Measurements from ENCODE around the gene TSPAN9.

Gene TSPAN9

DNA sequence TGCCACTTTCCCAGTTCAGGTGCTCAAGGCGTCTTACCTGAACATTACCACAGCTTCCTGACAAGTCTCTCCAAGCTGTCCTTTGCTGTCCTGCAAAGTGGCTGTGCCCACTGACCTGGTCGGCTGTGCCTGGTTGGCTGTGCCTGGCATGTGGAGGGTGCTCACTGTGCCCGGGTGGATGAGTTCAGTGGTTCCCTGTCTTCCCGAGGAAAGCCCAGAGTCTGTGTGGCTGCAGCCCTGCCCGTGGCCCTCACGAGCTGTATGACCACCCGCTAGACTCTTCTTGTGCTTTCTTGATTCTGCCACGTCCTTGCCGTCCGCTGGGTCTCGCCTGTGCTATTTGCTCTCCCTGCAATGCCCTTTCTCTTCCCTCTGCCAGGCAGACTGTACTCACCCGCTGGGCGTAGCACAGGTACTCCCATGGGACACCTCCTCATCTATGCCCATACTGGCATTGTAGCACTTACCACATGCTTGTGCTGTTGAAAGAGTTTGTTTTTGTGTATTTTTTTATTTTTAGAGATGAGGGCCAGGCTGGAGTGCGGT, 95.9 kb downstream of the TSPAN9 start:
- no peaks in the 10 kb centered on the region for H3K9me3 ChIP-seq (ENCODE audit: control insufficient read depth in 2 of 2, low read length in 2 of 2)
- H3K36me3 ChIP-seq (ENCODE audit: control insufficient read depth in 2 of 2, insufficient read depth in 2 of 2, low read length in 2 of 2) = no peaks in the 10 kb centered on the region
- H3K9ac ChIP-seq (ENCODE audit: low read depth in 1 of 2, low read length in 2 of 2) = no peak overlapping the region
- H3K4me3 ChIP-seq (ENCODE audit: low read length in 2 of 2) = no peak overlapping the region
- H3K4me1 ChIP-seq (ENCODE audit: control insufficient read depth in 2 of 2, insufficient read depth in 2 of 2, low read length in 2 of 2) = no peaks in the 10 kb centered on the region
- no peak overlapping the region for H3K27ac ChIP-seq (ENCODE audit: low read depth in 2 of 2, low read length in 2 of 2)
- no peaks in the 10 kb centered on the region for H3K27me3 ChIP-seq (ENCODE audit: control insufficient read depth in 2 of 2, insufficient read depth in 2 of 2, low read length in 2 of 2)

DNA sequence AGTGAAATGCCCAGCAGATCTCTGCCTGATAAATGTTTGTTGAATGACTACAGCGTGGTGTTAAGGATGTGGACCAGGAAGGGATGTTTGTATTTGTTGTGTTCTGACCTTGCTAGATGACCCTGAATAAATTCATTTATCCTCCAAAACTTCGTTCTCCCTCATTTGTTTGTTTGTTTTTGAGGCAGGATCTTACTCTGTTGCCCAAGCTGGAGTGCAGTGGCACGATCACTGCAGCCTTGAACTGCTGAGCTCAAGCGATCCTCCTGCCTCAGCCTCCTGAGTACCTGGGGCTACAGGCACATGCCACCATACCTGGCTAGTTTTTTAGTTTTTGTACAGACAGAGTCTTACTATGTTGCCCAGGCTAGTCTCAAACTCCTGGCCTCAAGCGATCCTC, 96.7 kb downstream of the TSPAN9 start:
- H3K27me3 ChIP-seq (ENCODE audit: control insufficient read depth in 2 of 2, insufficient read depth in 2 of 2, low read length in 2 of 2) = no peaks in the 10 kb centered on the region

DNA sequence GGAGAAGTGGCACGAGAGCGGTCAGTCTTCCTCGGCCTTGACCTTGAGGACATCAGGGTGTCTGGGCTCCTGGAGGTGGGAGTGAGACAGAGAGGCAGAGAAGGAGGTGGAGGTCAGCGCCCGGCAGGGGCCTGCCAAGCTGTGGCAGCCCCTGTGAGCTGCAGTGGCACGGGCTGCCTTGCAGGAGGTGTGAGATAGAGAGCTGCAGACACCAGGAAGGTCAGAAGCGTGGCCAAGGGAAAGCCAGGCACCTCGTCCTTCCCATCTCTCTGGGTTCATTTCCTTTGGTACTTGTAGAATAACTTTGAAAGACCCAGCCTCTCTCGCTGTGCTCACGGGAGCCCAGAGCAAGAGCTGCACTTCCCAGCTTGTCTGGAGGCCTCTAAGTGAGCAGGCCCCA, 98.1 kb downstream of the TSPAN9 start:
- H3K4me3 ChIP-seq (ENCODE audit: low read length in 2 of 2) = no peak overlapping the region
- H3K4me1 ChIP-seq (ENCODE audit: control insufficient read depth in 2 of 2, insufficient read depth in 2 of 2, low read length in 2 of 2) = no peaks in the 10 kb centered on the region
- H3K27ac ChIP-seq (ENCODE audit: low read depth in 2 of 2, low read length in 2 of 2) = no peak overlapping the region
- H3K27me3 ChIP-seq (ENCODE audit: control insufficient read depth in 2 of 2, insufficient read depth in 2 of 2, low read length in 2 of 2) = no peaks in the 10 kb centered on the region
- no peaks in the 10 kb centered on the region for H3K9me3 ChIP-seq (ENCODE audit: control insufficient read depth in 2 of 2, low read length in 2 of 2)
- H3K36me3 ChIP-seq (ENCODE audit: control insufficient read depth in 2 of 2, insufficient read depth in 2 of 2, low read length in 2 of 2) = no peaks in the 10 kb centered on the region
- H3K9ac ChIP-seq (ENCODE audit: low read depth in 1 of 2, low read length in 2 of 2) = no peak overlapping the region

More for the DNA sequence above, 96.7 kb downstream of the TSPAN9 start:
- Histone ChIP-seq H3K27ac (ENCODE audit: low read depth in 2 of 2, low read length in 2 of 2) (no peak overlapping the region), H3K9me3 (ENCODE audit: control insufficient read depth in 2 of 2, low read length in 2 of 2) (no peaks in the 10 kb centered on the region), H3K4me1 (ENCODE audit: control insufficient read depth in 2 of 2, insufficient read depth in 2 of 2, low read length in 2 of 2) (no peaks in the 10 kb centered on the region), H3K9ac (ENCODE audit: low read depth in 1 of 2, low read length in 2 of 2) (no peak overlapping the region), H3K4me3 (ENCODE audit: low read length in 2 of 2) (no peak overlapping the region), H3K36me3 (ENCODE audit: control insufficient read depth in 2 of 2, insufficient read depth in 2 of 2, low read length in 2 of 2) (no peaks in the 10 kb centered on the region)

DNA sequence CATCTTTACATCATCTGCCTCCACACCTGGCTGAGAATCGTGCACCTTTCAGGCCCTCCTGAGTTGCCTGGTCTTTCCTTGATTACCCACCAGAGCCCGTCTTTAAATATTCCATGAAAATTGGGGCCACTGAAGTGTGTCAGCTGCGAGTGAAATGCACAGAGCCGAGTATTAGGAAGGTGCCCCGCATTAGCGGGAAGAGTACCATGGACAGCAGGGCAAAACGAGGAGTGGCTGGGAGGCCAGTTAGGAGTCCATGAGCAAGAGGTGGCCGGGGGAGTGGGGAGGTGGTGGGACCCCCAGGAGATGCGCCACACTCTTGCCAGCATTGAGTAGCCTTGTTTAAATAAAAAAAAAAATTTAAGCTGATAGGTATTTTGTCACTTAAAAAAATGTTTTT, 99.6 kb downstream of the TSPAN9 start:
- no peak overlapping the region for H3K4me3 ChIP-seq (ENCODE audit: low read length in 2 of 2)
- H3K27me3 ChIP-seq (ENCODE audit: control insufficient read depth in 2 of 2, insufficient read depth in 2 of 2, low read length in 2 of 2) = no peaks in the 10 kb centered on the region
- H3K9ac ChIP-seq (ENCODE audit: low read depth in 1 of 2, low read length in 2 of 2) = no peak overlapping the region
- no peaks in the 10 kb centered on the region for H3K4me1 ChIP-seq (ENCODE audit: control insufficient read depth in 2 of 2, insufficient read depth in 2 of 2, low read length in 2 of 2)
- no peaks in the 10 kb centered on the region for H3K9me3 ChIP-seq (ENCODE audit: control insufficient read depth in 2 of 2, low read length in 2 of 2)
- no peak overlapping the region for H3K27ac ChIP-seq (ENCODE audit: low read depth in 2 of 2, low read length in 2 of 2)
- no peaks in the 10 kb centered on the region for H3K36me3 ChIP-seq (ENCODE audit: control insufficient read depth in 2 of 2, insufficient read depth in 2 of 2, low read length in 2 of 2)

DNA sequence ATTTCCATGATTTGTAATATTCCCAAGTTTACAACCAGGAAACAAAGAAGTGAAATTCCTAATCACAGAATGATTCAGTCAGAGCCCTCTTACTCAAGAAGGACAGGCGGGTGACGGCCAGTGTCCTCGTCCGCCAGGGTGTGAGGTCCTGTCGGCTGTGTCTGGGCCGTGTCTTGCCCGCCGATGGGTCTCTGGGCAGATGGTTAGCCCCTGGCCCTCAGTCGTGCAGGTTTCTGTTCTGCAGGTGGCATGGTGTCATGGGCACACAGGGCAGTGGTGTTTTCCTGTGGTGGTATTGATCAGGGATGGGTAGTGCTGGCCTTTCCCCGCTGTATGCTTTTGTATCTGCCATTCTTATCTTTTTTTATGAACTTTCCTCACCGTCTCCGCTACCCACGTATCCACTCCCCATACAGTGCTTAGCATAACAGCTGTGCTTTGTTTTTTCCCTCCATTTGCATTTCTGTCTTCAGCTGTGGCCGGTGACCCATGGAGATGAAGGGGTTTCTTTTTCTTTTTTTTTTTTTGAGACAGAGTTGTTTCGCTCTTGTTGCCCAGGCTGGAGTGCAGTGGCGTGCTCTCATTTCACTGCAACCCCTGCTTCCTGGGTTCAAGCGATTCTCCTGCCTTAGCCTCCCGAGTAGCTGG, 100.7 kb downstream of the TSPAN9 start:
- Histone ChIP-seq H3K4me3 (ENCODE audit: low read length in 2 of 2) (no peak overlapping the region), H3K27ac (ENCODE audit: low read depth in 2 of 2, low read length in 2 of 2) (no peak overlapping the region), H3K9me3 (ENCODE audit: control insufficient read depth in 2 of 2, low read length in 2 of 2) (no peaks in the 10 kb centered on the region), H3K27me3 (ENCODE audit: control insufficient read depth in 2 of 2, insufficient read depth in 2 of 2, low read length in 2 of 2) (no peaks in the 10 kb centered on the region), H3K36me3 (ENCODE audit: control insufficient read depth in 2 of 2, insufficient read depth in 2 of 2, low read length in 2 of 2) (no peaks in the 10 kb centered on the region), H3K4me1 (ENCODE audit: control insufficient read depth in 2 of 2, insufficient read depth in 2 of 2, low read length in 2 of 2) (no peaks in the 10 kb centered on the region), H3K9ac (ENCODE audit: low read depth in 1 of 2, low read length in 2 of 2) (no peak overlapping the region)

DNA sequence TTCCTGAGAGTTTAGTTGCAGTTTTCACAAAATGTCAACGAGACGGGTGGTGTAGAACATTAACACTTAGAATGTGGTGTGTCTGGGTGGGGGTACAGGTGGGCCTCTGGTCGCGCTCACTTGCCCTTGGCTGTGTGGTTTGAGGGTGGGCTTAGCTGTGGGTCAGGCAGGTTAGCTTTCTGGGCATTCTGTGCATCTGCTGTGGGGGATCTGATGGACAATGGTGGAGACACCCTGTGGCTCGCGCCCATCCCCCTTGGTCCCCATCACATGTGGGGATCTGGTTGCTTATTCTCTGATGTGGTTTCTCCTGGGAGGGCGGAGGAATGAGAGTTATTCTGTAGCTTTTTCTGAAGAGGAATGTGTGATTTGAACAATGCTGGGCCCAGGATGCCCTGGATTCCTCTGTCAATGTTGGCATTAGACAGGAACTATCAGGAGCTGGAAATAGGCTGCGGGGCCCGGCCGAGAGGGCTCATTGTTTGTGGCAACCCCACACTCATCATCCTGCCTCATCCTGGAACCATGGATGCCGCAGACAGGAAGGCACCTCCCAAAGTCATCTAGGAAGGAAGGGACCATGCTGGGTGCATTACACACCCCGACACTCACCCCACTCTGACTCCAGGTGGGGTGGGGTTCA, 101.6 kb downstream of the TSPAN9 start:
- H3K27ac ChIP-seq (ENCODE audit: low read depth in 2 of 2, low read length in 2 of 2) = no peak overlapping the region
- H3K27me3 ChIP-seq (ENCODE audit: control insufficient read depth in 2 of 2, insufficient read depth in 2 of 2, low read length in 2 of 2) = no peaks in the 10 kb centered on the region
- no peaks in the 10 kb centered on the region for H3K36me3 ChIP-seq (ENCODE audit: control insufficient read depth in 2 of 2, insufficient read depth in 2 of 2, low read length in 2 of 2)
- H3K9ac ChIP-seq (ENCODE audit: low read depth in 1 of 2, low read length in 2 of 2) = no peak overlapping the region
- no peaks in the 10 kb centered on the region for H3K9me3 ChIP-seq (ENCODE audit: control insufficient read depth in 2 of 2, low read length in 2 of 2)
- H3K4me3 ChIP-seq (ENCODE audit: low read length in 2 of 2) = no peak overlapping the region
- H3K4me1 ChIP-seq (ENCODE audit: control insufficient read depth in 2 of 2, insufficient read depth in 2 of 2, low read length in 2 of 2) = no peaks in the 10 kb centered on the region

GRCh38 chr12:3179731-3180130, 102.6 kb downstream of the TSPAN9 start:
- no peaks in the 10 kb centered on the region for H3K4me1 ChIP-seq (ENCODE audit: control insufficient read depth in 2 of 2, insufficient read depth in 2 of 2, low read length in 2 of 2)
- H3K4me3 ChIP-seq (ENCODE audit: low read length in 2 of 2) = no peak overlapping the region
- H3K27me3 ChIP-seq (ENCODE audit: control insufficient read depth in 2 of 2, insufficient read depth in 2 of 2, low read length in 2 of 2) = no peaks in the 10 kb centered on the region
- no peaks in the 10 kb centered on the region for H3K9me3 ChIP-seq (ENCODE audit: control insufficient read depth in 2 of 2, low read length in 2 of 2)
- H3K27ac ChIP-seq (ENCODE audit: low read depth in 2 of 2, low read length in 2 of 2) = no peak overlapping the region
- no peak overlapping the region for H3K9ac ChIP-seq (ENCODE audit: low read depth in 1 of 2, low read length in 2 of 2)
- H3K36me3 ChIP-seq (ENCODE audit: control insufficient read depth in 2 of 2, insufficient read depth in 2 of 2, low read length in 2 of 2) = no peaks in the 10 kb centered on the region

DNA sequence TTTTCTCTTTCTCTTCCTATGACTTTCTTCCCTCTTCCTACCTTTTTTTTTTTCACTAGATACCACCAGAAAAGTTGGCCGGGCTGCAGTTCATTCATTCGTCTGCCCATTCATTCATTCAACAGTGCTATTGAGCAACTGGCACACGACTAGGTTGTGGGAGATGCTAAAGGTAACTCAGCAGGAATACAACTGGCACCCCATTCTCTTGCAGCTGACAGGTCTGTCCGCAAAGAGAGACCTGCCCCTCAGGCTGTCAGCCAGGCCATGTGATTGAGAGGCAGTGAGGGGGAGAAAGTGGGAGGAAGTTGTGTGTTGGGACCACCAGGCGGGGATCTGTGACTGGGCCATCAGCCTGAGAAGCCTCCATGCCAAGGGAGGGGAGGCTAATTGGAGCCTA, 105.2 kb downstream of the TSPAN9 start:
- no peaks in the 10 kb centered on the region for H3K4me1 ChIP-seq (ENCODE audit: control insufficient read depth in 2 of 2, insufficient read depth in 2 of 2, low read length in 2 of 2)
- H3K27me3 ChIP-seq (ENCODE audit: control insufficient read depth in 2 of 2, insufficient read depth in 2 of 2, low read length in 2 of 2) = no peaks in the 10 kb centered on the region

GRCh38 chr12:3184485-3184884, 107.3 kb downstream of the TSPAN9 start:
- no peak overlapping the region for H3K4me3 ChIP-seq (ENCODE audit: low read length in 2 of 2)

More for the DNA sequence above, 105.2 kb downstream of the TSPAN9 start:
- Histone ChIP-seq H3K4me3 (ENCODE audit: low read length in 2 of 2) (no peak overlapping the region), H3K9ac (ENCODE audit: low read depth in 1 of 2, low read length in 2 of 2) (no peak overlapping the region), H3K36me3 (ENCODE audit: control insufficient read depth in 2 of 2, insufficient read depth in 2 of 2, low read length in 2 of 2) (no peaks in the 10 kb centered on the region), H3K9me3 (ENCODE audit: control insufficient read depth in 2 of 2, low read length in 2 of 2) (no peaks in the 10 kb centered on the region), H3K27ac (ENCODE audit: low read depth in 2 of 2, low read length in 2 of 2) (no peak overlapping the region)

GRCh38 chr12:3185260-3185870, 108.2 kb downstream of the TSPAN9 start:
- no peak overlapping the region for H3K27ac ChIP-seq (ENCODE audit: low read depth in 2 of 2, low read length in 2 of 2)
- H3K36me3 ChIP-seq (ENCODE audit: control insufficient read depth in 2 of 2, insufficient read depth in 2 of 2, low read length in 2 of 2) = no peaks in the 10 kb centered on the region
- H3K9ac ChIP-seq (ENCODE audit: low read depth in 1 of 2, low read length in 2 of 2) = no peak overlapping the region
- no peak overlapping the region for H3K4me3 ChIP-seq (ENCODE audit: low read length in 2 of 2)
- H3K9me3 ChIP-seq (ENCODE audit: control insufficient read depth in 2 of 2, low read length in 2 of 2) = no peaks in the 10 kb centered on the region
- H3K27me3 ChIP-seq (ENCODE audit: control insufficient read depth in 2 of 2, insufficient read depth in 2 of 2, low read length in 2 of 2) = no peaks in the 10 kb centered on the region
- no peaks in the 10 kb centered on the region for H3K4me1 ChIP-seq (ENCODE audit: control insufficient read depth in 2 of 2, insufficient read depth in 2 of 2, low read length in 2 of 2)

More at GRCh38 chr12:3184485-3184884, 107.3 kb downstream of the TSPAN9 start:
- no peaks in the 10 kb centered on the region for H3K9me3 ChIP-seq (ENCODE audit: control insufficient read depth in 2 of 2, low read length in 2 of 2)
- no peaks in the 10 kb centered on the region for H3K27me3 ChIP-seq (ENCODE audit: control insufficient read depth in 2 of 2, insufficient read depth in 2 of 2, low read length in 2 of 2)
- H3K27ac ChIP-seq (ENCODE audit: low read depth in 2 of 2, low read length in 2 of 2) = no peak overlapping the region
- H3K9ac ChIP-seq (ENCODE audit: low read depth in 1 of 2, low read length in 2 of 2) = no peak overlapping the region
- H3K36me3 ChIP-seq (ENCODE audit: control insufficient read depth in 2 of 2, insufficient read depth in 2 of 2, low read length in 2 of 2) = no peaks in the 10 kb centered on the region
- no peaks in the 10 kb centered on the region for H3K4me1 ChIP-seq (ENCODE audit: control insufficient read depth in 2 of 2, insufficient read depth in 2 of 2, low read length in 2 of 2)

Measured in mucosa of rectum (tissue), 2 donors.